LHCN-M2 (cell line): ENCODE data around the gene TNFRSF12A. TPM values are rescaled to one million over a fixed set of nuclear protein-coding genes. Genes with fewer than 3 reads are reported as not detected.

Source experiments
- DNase-seq: peaks from one replicate; pipeline ENCODE4 v3.0.0-alpha.2; 2012; ENCODE audit warnings: low read depth
- polyA plus RNA-seq: library from polyadenylated mRNA; unstranded; fragments of >200 nt; gene quantifications from one replicate; pipeline ENCODE4 v1.2.1, GENCODE V29; 2012; ENCODE audit warnings: missing spikeins
- total RNA-seq: library from RNA; depleted of rRNA; stranded (reverse); fragments of >200 nt; gene quantifications from 2 replicates; pipeline ENCODE4 v1.2.3, GENCODE V29; 2014; rRNA removed

Gene TNFRSF12A, protein sequence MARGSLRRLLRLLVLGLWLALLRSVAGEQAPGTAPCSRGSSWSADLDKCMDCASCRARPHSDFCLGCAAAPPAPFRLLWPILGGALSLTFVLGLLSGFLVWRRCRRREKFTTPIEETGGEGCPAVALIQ
- total RNA-seq: 574 and 676 TPM in 2 replicates
- 569 TPM for polyA plus RNA-seq

DNA sequence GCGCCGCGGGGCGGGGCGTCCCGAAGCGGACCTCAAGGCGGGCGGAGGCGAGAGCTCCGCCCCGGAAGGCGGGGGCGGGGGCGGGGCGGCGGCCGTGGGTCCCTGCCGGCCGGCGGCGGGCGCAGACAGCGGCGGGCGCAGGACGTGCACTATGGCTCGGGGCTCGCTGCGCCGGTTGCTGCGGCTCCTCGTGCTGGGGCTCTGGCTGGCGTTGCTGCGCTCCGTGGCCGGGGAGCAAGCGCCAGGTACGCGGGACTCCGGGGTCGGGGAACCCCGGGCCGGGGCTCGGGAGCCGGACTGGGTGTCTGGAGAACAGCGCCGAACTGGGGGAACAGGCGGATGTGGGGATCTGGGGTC, at the start of gene TNFRSF12A:
Gene TNFRSF12A (plus strand): TSS at position 122 of the 357 bp plus-strand sequence. CDS start 30 bp downstream, at position 152.
- peak; percentile 74 for DNase-seq

- DNase-seq: no peak
Measured at GRCh38 chr16:2970563-2970962, 49.6 kb upstream of the TNFRSF12A start.

GRCh38 chr16:2971134-2971984, 48.8 kb upstream of the TNFRSF12A start:
- DNase-seq: no peak

DNA sequence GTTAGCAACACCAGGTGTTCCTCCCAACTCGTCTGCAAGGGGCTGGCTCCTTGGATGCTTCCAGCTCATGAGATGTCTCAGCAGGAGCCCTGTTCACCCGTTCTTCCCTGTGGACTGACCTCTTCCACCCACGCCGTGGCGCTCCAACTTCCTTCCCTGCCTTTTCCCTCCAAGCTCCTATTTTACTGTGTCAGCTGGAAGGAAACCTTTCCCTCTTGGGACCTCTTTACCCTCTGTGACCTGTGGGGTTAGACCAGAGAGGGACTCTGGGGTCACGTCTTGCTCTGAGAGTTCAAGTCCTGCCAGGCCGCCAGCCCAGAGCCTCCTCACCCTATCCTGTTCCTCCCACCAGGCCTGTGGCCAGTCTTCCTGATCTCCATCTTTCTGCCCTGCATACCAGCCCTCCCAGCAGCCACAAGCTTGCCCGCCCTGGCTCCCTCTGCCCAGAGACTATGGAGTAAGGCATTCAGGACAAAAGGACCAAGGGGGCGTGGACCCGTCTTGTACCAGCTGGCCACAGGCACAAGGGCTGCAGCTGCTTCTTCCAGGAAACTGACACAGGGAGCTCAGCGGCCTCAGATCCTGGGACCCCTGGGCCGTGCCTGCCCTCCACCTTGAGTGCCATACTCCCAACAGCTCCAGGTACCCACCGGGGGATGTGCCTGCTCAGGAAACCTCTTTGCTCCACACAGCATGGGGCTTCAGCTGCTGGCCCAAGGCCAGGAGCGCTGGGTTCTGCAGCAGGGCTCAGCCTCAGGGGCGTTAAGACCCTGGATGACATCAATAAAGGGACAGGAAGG, 48.0 kb upstream of the TNFRSF12A start:
- DNase-seq: peak; percentile 53

GRCh38 chr16:2973093-2973492, 47.1 kb upstream of the TNFRSF12A start:
- DNase-seq: no peak

DNA sequence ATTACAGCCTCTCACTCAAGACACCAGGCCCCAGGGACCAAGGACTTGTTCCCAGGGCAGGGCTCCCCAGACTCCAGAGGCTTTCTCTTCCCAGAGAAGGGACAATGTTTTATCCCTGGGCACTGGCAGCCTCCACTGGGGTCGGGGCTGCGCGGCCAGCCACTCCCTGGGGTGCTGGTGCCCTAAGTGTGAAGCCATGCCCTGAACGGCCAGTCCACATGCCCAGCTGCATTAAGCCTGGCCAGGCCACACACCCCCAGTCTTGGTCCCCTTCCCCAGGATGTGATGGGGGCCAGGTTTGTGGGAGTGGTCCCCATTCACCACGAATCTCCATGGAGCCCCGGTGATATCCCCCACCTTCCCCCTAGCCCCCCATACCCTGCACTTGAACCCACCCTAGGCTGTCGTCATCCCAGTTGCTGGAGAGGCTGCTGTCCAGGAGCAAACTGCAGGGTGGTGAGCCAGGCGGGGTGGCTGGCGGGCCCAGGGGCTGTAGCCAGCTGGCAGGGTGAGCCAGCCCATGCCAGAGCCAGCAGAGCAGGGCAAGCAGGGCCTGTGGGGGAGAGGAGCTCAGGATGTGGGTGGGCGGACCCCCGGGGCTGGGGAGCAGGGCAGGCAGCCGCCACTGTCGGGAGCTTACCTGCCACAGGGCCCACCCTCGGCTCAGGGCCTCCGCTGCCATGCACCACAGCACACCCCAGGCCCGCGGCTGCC, 46.4 kb upstream of the TNFRSF12A start:
- DNase-seq: no peak

- DNase-seq: no peak
Measured at GRCh38 chr16:2974319-2975056, 45.7 kb upstream of the TNFRSF12A start.

GRCh38 chr16:2975161-2975795, 44.9 kb upstream of the TNFRSF12A start:
- no peak for DNase-seq

DNA sequence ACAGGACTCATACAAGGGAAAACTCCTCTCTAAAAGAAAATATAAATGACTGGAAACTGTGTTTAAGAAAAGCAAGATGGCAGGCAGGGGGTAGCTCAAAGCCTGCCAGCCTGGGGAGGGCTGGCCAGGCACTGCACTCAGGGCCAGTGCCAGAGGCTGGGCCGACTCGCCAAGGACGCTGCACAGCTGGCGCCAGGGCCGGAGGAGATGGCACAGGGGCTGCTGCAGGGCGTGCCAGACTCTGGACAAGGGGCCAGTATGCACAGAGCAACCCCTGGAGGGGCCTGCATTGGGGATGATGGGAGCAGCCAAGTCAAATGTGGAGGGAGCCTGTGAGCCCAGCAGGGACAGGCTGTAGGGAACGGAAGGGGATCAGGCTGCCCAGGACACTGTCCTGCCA, 44.0 kb upstream of the TNFRSF12A start:
- DNase-seq: no peak

DNA sequence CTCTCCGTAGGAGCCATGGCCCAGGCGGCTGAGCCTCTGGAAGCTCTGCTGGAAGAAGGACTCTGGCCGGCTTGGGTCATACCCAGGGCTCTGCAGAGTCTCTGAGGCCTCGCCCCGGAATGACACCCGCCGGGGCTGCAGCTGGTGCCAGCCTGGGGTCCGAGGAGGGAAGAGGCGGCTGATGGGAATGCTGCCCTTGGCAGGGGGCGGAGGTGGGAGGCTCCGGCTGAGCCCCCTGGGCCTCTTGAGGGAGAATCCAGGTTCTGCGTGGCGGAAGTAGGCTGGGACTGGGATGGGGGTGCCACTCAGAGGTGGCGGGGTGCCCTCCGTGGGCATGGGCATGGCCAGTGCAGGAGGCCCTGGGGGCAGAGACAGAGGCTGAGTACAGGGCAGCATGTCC, 43.5 kb upstream of the TNFRSF12A start:
- no peak for DNase-seq

DNA sequence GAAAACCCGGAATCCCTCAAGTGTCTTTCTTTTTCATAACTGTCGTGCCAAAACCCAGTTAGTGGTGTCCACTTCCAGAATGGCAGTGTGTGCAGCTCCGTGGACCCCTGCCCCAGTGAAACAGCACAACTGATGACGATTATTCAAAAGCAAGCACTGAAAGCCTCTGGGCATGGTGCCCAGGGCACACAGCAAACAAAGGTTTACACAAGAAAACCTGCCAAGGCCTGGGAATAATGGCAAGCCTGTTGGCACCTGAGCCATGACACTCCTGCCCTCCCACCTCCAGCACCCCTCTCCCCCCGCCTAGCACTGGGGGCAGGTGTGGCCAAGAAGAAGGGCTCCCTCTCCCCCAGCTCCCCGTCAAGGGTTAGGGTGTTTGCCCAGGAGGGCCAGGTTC, 42.7 kb upstream of the TNFRSF12A start:
- no peak for DNase-seq

- no peak for DNase-seq
Measured at GRCh38 chr16:2979669-2980226, 40.4 kb upstream of the TNFRSF12A start.

GRCh38 chr16:2980227-2981176, 39.7 kb upstream of the TNFRSF12A start, which contains the start of gene PKMYT1:
PKMYT1 (minus strand) TSS chr16:2980446; CDS start chr16:2979657, 789 bp downstream.
- DNase-seq: peak; percentile 82

DNA sequence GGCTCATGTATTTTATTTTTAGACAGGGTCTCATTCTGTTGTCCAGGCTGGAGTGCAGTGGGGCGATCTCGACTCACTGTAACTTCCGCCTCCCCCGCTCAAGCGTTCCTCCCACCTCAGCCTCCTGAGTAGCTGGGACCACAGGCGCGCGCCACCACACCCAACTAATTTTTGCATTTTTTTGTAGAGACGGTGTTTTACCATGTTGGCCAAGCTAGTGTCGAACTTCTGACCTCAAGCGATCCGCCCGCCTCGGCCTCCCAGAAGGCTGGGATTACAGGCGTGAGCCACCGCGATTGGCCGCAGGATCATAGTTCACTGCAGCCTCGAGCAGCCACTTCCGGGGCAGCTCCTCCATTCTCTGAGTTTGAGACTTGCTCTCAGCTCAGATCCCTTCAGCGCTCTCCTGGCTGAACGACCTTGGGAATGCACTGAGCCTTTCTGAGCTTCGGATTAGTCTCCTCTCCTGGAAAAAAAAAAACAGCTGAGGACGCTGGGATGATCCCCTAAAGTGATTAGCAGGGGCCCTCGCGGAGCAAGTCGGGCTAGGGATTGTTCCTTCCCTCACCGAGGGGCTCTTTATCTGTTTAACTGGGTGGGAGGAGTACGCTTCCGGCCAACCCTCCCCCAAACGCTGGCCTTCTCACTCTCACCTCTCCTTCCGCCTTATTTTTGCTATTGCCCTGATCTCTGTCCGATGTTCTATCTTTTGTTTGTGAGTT, 38.8 kb upstream of the TNFRSF12A start:
- no peak for DNase-seq

DNA sequence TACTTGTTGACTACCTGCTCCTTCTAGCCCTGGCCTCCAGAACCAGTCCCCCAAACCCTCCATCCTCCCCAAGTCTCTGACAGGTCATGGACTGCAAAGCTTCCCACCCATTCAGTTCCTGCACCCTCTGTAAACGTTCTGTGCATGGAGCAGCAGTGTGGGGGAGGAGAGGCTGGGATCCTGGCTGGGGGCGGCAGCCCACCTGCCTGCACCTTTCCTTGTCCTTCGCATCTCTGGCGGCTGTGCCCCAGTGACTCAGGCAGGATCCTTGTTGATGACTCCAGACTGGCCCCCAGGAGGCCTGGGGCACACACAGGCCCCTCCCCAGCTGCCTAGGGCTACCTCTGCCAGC, 38.3 kb upstream of the TNFRSF12A start:
- DNase-seq: no peak

- DNase-seq: no peak
Measured at GRCh38 chr16:2982402-2982801, 37.8 kb upstream of the TNFRSF12A start.

- DNase-seq: peak; percentile 81
Measured at GRCh38 chr16:2983706-2984136, 36.4 kb upstream of the TNFRSF12A start.

DNA sequence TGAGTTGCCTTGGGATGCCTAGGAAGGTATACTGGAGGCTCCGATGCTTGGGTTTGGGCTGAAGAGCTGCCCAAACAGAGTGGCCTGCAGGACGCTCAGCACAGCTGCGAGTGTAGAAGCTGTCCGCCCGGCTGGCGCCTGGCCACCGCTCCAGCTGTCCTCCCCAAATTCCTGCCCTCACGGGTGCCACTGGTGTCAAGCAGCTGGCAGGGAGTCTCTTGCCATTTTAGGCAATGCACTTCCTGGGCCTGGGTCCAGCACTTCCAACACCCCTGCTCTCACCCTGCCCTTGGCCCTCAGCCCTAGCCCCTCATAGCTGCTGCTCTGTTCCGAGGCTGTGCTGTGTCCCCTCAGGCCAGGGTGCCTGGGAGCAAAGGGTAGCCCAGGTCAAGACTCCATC, 34.7 kb upstream of the TNFRSF12A start:
- peak; percentile 76 for DNase-seq
